K562 (cell line): ENCODE results near the gene MYOM1. TPM values are rescaled to one million over a fixed set of nuclear protein-coding genes. Genes with fewer than 3 reads are reported as not detected.
A peak's percentile ranks its signal among the peaks of the same experiment; 100 is the strongest.

Source experiments
- BCLAF1 ChIP-seq, 2 experiments: fragments of 450-650 bp in 1 of 2; IDR thresholded peaks; 2 replicates each; pipeline ENCODE4 v1.6.1; 2011 to 2017; ENCODE audit warnings: low read depth in 2 of 2, antibody characterized with exemption in 1 of 2, borderline replicate concordance in 1 of 2, low read length in 1 of 2, mild to moderate bottlenecking in 1 of 2, mixed read lengths in 1 of 2; ENCODE audit not compliant: control insufficient read depth in 1 of 2
- DACH1 ChIP-seq: fragments of 450-650 bp; IDR thresholded peaks from 2 replicates; pipeline ENCODE4 v1.6.1; 2018; ENCODE audit not compliant: partially characterized antibody
- DLX4 ChIP-seq: fragments of 250-450 bp; sonication (Bioruptor Pico); IDR thresholded peaks from 2 replicates; pipeline ENCODE4 v1.6.1; 2021; ENCODE audit warnings: mild to moderate bottlenecking
- HMG20A ChIP-seq: fragments of 450-650 bp; formaldehyde crosslinking; conservative IDR thresholded peaks from 2 replicates; pipeline ENCODE4 v1.4.0; 2020; ENCODE audit warnings: mild to moderate bottlenecking, mixed read lengths
- PATZ1 ChIP-seq: fragments of 250-450 bp; sonication (Bioruptor Pico); IDR thresholded peaks from 2 replicates; pipeline ENCODE4 v1.5.0; 2020; ENCODE audit warnings: mild to moderate bottlenecking, borderline replicate concordance
- PHB2 ChIP-seq: fragments of 450-650 bp; IDR thresholded peaks from 2 replicates; pipeline ENCODE4 v1.6.1; 2017; ENCODE audit warnings: low read depth
- SNRNP70 ChIP-seq: fragments of 200-400 bp; formaldehyde crosslinking; optimal IDR thresholded peaks from 2 replicates; pipeline ENCODE3; 2017; ENCODE audit warnings: low read depth, low read length
- ZNF668 ChIP-seq: fragments of 250-450 bp; sonication (Bioruptor Pico); IDR thresholded peaks from 2 replicates; pipeline ENCODE4 v1.8.0; 2022; ENCODE audit warnings: mild to moderate bottlenecking, inconsistent platforms
- polyA plus RNA-seq, 8 experiments: library from polyadenylated mRNA; depleted of rRNA in 4 of 8; stranded (reverse) in 5 of 8; unstranded in 3 of 8; fragments of >200 nt; fragmentation: Nextera tagmentation in 2 of 8; fragmentation: Illumina TruSeq in 1 of 8; extraction: Ambion mirVana in 2 of 8; extraction: Trizol in 1 of 8; gene quantifications; 2 replicates each; pipeline versions ENCODE4 v1.2.1 to v1.2.3, GENCODE V29; 2011 to 2014; ENCODE audit warnings: inconsistent platforms in 1 of 8, missing spikeins in 1 of 8
- total RNA-seq, 7 experiments: library from RNA; depleted of rRNA in 6 of 7; stranded (reverse); fragments of >200 nt in 6 of 7; fragmentation: Illumina TruSeq in 2 of 7; extraction: Trizol in 2 of 7; gene quantifications; 2 replicates each; pipeline versions ENCODE4 v1.2.1 to v1.2.3, GENCODE V29; 2011 to 2021; ENCODE audit warnings: low replicate concordance in 1 of 7
- TF ChIP-seq, protein P1 (sequence below), 2 experiments: fragments of 450-650 bp; conservative IDR thresholded peaks; 2 replicates each; pipeline ENCODE4 v1.6.1; 2017; ENCODE audit warnings: mild to moderate bottlenecking in 2 of 2, moderate library complexity in 2 of 2
- TF ChIP-seq, protein P2 (sequence below): fragments of 250-450 bp; sonication (Bioruptor Pico); IDR thresholded peaks from 2 replicates; pipeline ENCODE4 v1.4.0; 2020

The MYOM1 gene
- total and polyA plus RNA-seq, 9 of the 15 experiments (the other 6 are each of a cell fraction or from before 2014, with no cell fraction given) = 0.01 to 0.62 (median 0.25) TPM

DNA sequence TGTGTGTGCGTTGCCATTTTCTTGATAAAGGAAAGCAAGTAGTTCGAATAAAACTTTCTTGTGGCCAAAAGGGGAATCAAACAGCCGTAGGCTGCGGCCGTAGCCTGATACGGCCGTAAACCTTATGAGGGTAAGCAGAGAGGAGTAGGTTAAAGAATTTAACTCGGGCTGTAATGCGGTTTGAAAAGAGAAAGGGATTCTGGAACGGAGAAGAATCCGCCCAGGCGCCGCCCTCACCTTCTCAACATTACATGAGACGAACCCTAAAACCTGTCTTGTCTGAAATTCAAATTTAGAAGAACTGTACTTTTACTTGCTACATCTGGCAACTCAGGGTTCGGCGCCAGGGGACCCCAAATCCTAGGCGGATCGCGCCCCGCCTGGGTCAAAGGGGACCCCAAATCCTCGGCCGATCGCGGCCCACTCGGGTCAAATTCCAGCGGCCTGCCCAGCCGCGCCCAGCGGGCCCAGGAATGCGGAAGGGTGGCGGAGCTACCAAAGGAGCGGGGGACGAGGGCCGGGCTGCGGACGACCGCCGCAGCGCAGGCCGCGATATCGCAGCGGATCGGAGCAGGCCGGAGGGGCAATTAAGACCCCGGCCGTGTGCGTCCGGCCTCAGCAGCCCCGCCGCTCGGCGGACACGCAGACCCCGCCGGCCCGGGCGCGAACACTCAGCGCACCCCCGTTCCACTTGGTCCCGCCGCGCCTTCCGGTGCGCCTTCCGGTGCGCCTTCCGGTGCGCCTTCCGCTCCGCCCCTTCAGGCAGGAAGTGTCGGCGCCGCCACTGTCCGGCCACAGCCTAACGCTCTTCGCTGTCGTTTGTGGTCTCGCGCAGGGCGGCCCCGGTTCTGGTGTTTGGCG, 41.8 kb upstream of the MYOM1 start, which contains the start of gene MYL12B (continued):
- TF ChIP-seq BCLAF1 (IDR thresholded peaks at IDR 0.05; ENCODE audit: borderline replicate concordance in 1 of 2, control insufficient read depth in 1 of 2, low read depth in 2 of 2, low read length in 1 of 2) (peak; percentile 70 to 96; a peak in 2 of 4 replicates), PHB2 (no peak), PATZ1 (CRISPR knock-in tag) (0 out of 2 replicates have a peak, but pooled peaks have one; percentile 43), DACH1 (no peak), HMG20A (CRISPR knock-in tag) (no peak), DLX4 (CRISPR knock-in tag) (no peak), SNRNP70 (no peak), ZNF668 (0 out of 2 replicates have a peak, but pooled peaks have one; percentile 42)
- TF ChIP-seq, protein P1, sequence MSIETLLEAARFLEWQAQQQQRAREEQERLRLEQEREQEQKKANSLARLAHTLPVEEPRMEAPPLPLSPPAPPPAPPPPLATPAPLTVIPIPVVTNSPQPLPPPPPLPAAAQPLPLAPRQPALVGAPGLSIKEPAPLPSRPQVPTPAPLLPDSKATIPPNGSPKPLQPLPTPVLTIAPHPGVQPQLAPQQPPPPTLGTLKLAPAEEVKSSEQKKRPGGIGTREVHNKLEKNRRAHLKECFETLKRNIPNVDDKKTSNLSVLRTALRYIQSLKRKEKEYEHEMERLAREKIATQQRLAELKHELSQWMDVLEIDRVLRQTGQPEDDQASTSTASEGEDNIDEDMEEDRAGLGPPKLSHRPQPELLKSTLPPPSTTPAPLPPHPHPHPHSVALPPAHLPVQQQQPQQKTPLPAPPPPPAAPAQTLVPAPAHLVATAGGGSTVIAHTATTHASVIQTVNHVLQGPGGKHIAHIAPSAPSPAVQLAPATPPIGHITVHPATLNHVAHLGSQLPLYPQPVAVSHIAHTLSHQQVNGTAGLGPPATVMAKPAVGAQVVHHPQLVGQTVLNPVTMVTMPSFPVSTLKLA (conservative IDR thresholded peaks at IDR 0.05) = peak; percentile 85 to 95
- TF ChIP-seq, protein P2, sequence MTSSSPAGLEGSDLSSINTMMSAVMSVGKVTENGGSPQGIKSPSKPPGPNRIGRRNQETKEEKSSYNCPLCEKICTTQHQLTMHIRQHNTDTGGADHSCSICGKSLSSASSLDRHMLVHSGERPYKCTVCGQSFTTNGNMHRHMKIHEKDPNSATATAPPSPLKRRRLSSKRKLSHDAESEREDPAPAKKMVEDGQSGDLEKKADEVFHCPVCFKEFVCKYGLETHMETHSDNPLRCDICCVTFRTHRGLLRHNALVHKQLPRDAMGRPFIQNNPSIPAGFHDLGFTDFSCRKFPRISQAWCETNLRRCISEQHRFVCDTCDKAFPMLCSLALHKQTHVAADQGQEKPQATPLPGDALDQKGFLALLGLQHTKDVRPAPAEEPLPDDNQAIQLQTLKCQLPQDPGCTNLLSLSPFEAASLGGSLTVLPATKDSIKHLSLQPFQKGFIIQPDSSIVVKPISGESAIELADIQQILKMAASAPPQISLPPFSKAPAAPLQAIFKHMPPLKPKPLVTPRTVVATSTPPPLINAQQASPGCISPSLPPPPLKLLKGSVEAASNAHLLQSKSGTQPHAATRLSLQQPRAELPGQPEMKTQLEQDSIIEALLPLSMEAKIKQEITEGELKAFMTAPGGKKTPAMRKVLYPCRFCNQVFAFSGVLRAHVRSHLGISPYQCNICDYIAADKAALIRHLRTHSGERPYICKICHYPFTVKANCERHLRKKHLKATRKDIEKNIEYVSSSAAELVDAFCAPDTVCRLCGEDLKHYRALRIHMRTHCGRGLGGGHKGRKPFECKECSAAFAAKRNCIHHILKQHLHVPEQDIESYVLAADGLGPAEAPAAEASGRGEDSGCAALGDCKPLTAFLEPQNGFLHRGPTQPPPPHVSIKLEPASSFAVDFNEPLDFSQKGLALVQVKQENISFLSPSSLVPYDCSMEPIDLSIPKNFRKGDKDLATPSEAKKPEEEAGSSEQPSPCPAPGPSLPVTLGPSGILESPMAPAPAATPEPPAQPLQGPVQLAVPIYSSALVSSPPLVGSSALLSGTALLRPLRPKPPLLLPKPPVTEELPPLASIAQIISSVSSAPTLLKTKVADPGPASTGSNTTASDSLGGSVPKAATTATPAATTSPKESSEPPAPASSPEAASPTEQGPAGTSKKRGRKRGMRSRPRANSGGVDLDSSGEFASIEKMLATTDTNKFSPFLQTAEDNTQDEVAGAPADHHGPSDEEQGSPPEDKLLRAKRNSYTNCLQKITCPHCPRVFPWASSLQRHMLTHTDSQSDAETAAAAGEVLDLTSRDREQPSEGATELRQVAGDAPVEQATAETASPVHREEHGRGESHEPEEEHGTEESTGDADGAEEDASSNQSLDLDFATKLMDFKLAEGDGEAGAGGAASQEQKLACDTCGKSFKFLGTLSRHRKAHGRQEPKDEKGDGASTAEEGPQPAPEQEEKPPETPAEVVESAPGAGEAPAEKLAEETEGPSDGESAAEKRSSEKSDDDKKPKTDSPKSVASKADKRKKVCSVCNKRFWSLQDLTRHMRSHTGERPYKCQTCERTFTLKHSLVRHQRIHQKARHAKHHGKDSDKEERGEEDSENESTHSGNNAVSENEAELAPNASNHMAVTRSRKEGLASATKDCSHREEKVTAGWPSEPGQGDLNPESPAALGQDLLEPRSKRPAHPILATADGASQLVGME (CRISPR knock-in tag) = 0 out of 2 replicates have a peak, but pooled peaks have one; percentile 32
